Stimulated activated CD4-positive, alpha-beta T cell treated with anti-CD3 and anti-CD28 coated beads, TNF-alpha, amount 100 ng/mL, for 48 hours (primary cell): ENCODE results near the gene TUBGCP2.
A peak's percentile ranks its signal among the peaks of the same experiment; 100 is the strongest.

Experiments
- DNase-seq, 3 donors: peaks; one replicate each; pipeline ENCODE4 v3.0.0-alpha.2; 2020; ENCODE audit warnings: low read depth in 3 of 3

Gene TUBGCP2

GRCh38 chr10:133343558-133343957 is 34.9 kb upstream of the TUBGCP2 start:
- DNase-seq, result no peak

- DNase-seq, result no peak
Measured at GRCh38 chr10:133342942-133343341, 34.3 kb upstream of the TUBGCP2 start.

GRCh38 chr10:133341983-133342382 is 33.3 kb upstream of the TUBGCP2 start:
- no peak for DNase-seq

GRCh38 chr10:133339708-133340380 is 31.2 kb upstream of the TUBGCP2 start:
- DNase-seq, result no peak

- DNase-seq, result no peak
Measured at GRCh38 chr10:133338080-133339071, 29.7 kb upstream of the TUBGCP2 start.

- DNase-seq, result no peak
Measured at GRCh38 chr10:133337370-133337725, 28.7 kb upstream of the TUBGCP2 start.

GRCh38 chr10:133336577-133337369 is 28.1 kb upstream of the TUBGCP2 start, which contains the start of gene CALY:
Gene CALY (minus strand): TSS chr10:133336896. CDS start chr10:133328989, 7,907 bp downstream.
- peak; percentile 34 to 61 (median 44) for DNase-seq

GRCh38 chr10:133336118-133336576 is 27.5 kb upstream of the TUBGCP2 start:
- no peak for DNase-seq

- peak; percentile 44 to 60 (median 54) for DNase-seq
Measured at GRCh38 chr10:133335246-133336117, 26.8 kb upstream of the TUBGCP2 start.

- DNase-seq, result no peak
Measured at GRCh38 chr10:133334503-133335245, 26.0 kb upstream of the TUBGCP2 start.

- DNase-seq, result no peak
Measured at GRCh38 chr10:133332936-133333699, 24.4 kb upstream of the TUBGCP2 start.

- DNase-seq, result peak; percentile 73 to 86 (median 85)
Measured at GRCh38 chr10:133329491-133330202, 21.0 kb upstream of the TUBGCP2 start.

GRCh38 chr10:133328358-133329343 is 20.0 kb upstream of the TUBGCP2 start:
- no peak for DNase-seq

- DNase-seq, result no peak
Measured at GRCh38 chr10:133327651-133328357, 19.1 kb upstream of the TUBGCP2 start.

- DNase-seq, result no peak
Measured at GRCh38 chr10:133326745-133327650, 18.3 kb upstream of the TUBGCP2 start.

GRCh38 chr10:133326223-133326551 is 17.5 kb upstream of the TUBGCP2 start:
- no peak for DNase-seq
